Body of pancreas (tissue), 4 donors: ENCODE measurements around the gene UQCRC1. TPM values are rescaled to one million over a fixed set of nuclear protein-coding genes. Genes with fewer than 3 reads are reported as not detected.

ENCODE experiments used
- ATAC-seq: fragments of 150-250 bp; one replicate; pipeline ENCODE4 v1.9.1; 2016
- DNase-seq, 4 donors: peaks; one replicate each; pipeline ENCODE4 v3.0.0-alpha.2; 2019
- H3K27ac ChIP-seq, 4 donors: fragments of 200-600 bp; sonication (generic); 1 replicate in 3 of 4; 2 replicates in 1 of 4; pipeline versions ENCODE4 v1.5.1 to v1.6.1; 2016 to 2019; ENCODE audit warnings: mild to moderate bottlenecking in 1 of 4, mixed read lengths in 1 of 4, moderate library complexity in 1 of 4
- H3K27me3 ChIP-seq, 2 donors: fragments of 200-600 bp; sonication (generic); one replicate each; pipeline ENCODE4 v1.6.0; 2016; ENCODE audit warnings: mild to moderate bottlenecking in 1 of 2
- H3K36me3 ChIP-seq, 2 donors: fragments of 200-600 bp; sonication (generic); replicated peaks in 1 of 2; 2 replicates each; pipeline ENCODE4 v1.5.1; 2016; ENCODE audit warnings: low read depth in 2 of 2; ENCODE audit not compliant: insufficient read depth in 1 of 2
- H3K4me1 ChIP-seq: fragments of 200-600 bp; sonication (generic); one replicate; pipeline ENCODE4 v1.6.0; 2016
- H3K4me3 ChIP-seq, 2 donors: fragments of 200-600 bp; sonication (generic); 1 replicate in 1 of 2; 2 replicates in 1 of 2; pipeline ENCODE4 v1.5.1; 2016 to 2019
- H3K9me3 ChIP-seq, 3 donors: fragments of 200-600 bp; sonication (generic); 1 replicate in 2 of 3; 2 replicates in 1 of 3; pipeline ENCODE4 v1.5.1; 2016
- CTCF ChIP-seq, 7 experiments: fragments of 450-650 bp in 4 of 7; fragments of 200-600 bp in 3 of 7; sonication (generic) in 3 of 7; IDR thresholded peaks; one replicate each; pipeline ENCODE4 v1.5.1; 2016 to 2019; ENCODE audit warnings: antibody characterized with exemption in 7 of 7
- POLR2A ChIP-seq, 3 donors: fragments of 450-650 bp; IDR thresholded peaks; one replicate each; pipeline ENCODE4 v1.6.1; 2016; ENCODE audit warnings: antibody characterized with exemption in 3 of 3, mild to moderate bottlenecking in 2 of 3
- WGBS, 2 donors: methylation state at CpG; one replicate each; pipeline ENCODE4 v1.1.5; 2017; 5-methylcytosine and 5-hydroxymethylcytosine counted together
- intact Hi-C: fragments of 100-400 bp; cut with DNase I; formaldehyde crosslinking; loops from one replicate; pipeline ENCODE4 v1.15.1; 2023
- total RNA-seq, 2 donors: library from RNA; depleted of rRNA; stranded (reverse); fragments of >200 nt; gene quantifications; one replicate each; pipeline ENCODE4 v1.1.0, GENCODE V29; 2016

UQCRC1 gene
- total RNA-seq, 2 donors from 2014 or later = 92.9 to 161 TPM

DNA sequence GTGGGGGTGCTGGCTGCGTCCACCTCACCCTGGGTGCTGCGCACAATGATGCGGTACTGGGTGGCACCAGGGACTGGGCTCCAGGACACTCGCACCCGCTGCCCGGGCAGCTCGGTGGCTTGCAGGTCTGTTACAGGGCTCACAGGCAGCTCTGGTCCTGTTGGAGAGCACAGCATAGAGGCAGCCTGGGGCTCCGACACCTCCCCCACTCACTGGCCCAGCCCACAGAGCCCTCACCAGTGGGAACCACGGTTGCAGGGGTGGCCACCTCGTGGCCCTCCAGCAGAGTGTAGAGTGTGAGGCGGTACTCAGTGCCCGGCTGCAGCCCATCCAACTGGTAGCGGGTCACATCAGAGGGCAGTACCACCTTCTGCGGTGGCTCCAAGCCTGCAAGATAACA is 18.0 kb downstream of the UQCRC1 start:
- Histone ChIP-seq H3K27me3 (no peaks in the 10 kb centered on the region), H3K4me1 (peaks cover 13% of the 10 kb centered on the region), H3K36me3 (no peaks in the 10 kb centered on the region), H3K9me3 (no peaks in the 10 kb centered on the region), H3K4me3 (no peak overlapping the region), H3K27ac (no peak overlapping the region)
- no peak for TF ChIP-seq POLR2A (IDR thresholded peaks at IDR 0.05)
- no peak for TF ChIP-seq CTCF (IDR thresholded peaks at IDR 0.05)
- DNase-seq = no peak
- intact Hi-C loops = no loop called here
- ATAC-seq = no peak
- WGBS, 2 donors = 85 to 93% methylated on average over 3 to 14 of the region's 14 CpGs

GRCh38 chr3:48588230-48588629 is 21.2 kb downstream of the UQCRC1 start:
- intact Hi-C loops = no loop called here
- TF ChIP-seq CTCF (IDR thresholded peaks at IDR 0.05) = no peak
- TF ChIP-seq POLR2A (IDR thresholded peaks at IDR 0.05) = no peak
- no peak overlapping the region for H3K4me3 ChIP-seq
- no peak overlapping the region for H3K27ac ChIP-seq
- 48 to 57% methylated on average over 4 to 15 of the region's 15 CpGs for WGBS, 2 donors
- no peaks in the 10 kb centered on the region for H3K4me1 ChIP-seq
- DNase-seq = no peak
- no peaks in the 10 kb centered on the region for H3K27me3 ChIP-seq
- ATAC-seq = no peak
- no peaks in the 10 kb centered on the region for H3K36me3 ChIP-seq
- no peaks in the 10 kb centered on the region for H3K9me3 ChIP-seq

GRCh38 chr3:48587686-48588085 is 21.8 kb downstream of the UQCRC1 start:
- 60 to 70% methylated on average over 2 to 11 of the region's 11 CpGs for WGBS, 2 donors

DNA sequence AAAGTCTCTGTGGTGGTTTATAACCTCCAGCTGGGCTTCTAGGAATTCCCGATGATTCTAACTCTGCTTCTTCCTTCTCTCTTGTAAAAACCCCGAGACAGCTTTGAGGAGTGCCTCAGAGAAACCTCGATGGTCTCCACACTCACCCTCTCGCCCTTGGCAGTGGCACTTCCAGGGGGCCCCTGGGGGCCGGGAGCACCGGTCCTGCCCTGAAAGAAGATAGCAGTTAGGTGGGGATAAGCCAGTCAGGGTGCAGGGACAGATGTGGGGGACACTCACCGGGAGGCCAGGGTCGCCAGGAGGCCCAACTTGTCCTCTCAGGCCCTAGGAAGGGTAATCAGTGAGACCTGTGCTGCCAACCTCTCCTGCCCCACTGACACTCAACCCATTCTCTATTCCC is 24.0 kb downstream of the UQCRC1 start:
- Histone ChIP-seq H3K9me3 (no peaks in the 10 kb centered on the region), H3K4me1 (no peaks in the 10 kb centered on the region), H3K27ac (no peak overlapping the region), H3K4me3 (no peak overlapping the region), H3K36me3 (no peaks in the 10 kb centered on the region), H3K27me3 (no peaks in the 10 kb centered on the region)
- intact Hi-C loops = no loop called here
- ATAC-seq = no peak
- WGBS, 2 donors = 73 to 85% methylated on average over 5 to 8 of the region's 8 CpGs
- no peak for DNase-seq
- TF ChIP-seq POLR2A (IDR thresholded peaks at IDR 0.05) (no peak), CTCF (IDR thresholded peaks at IDR 0.05) (no peak)

More at GRCh38 chr3:48587686-48588085, 21.8 kb downstream of the UQCRC1 start:
- Histone ChIP-seq H3K9me3 (no peaks in the 10 kb centered on the region), H3K27ac (no peak overlapping the region), H3K4me1 (no peaks in the 10 kb centered on the region), H3K27me3 (no peaks in the 10 kb centered on the region), H3K36me3 (no peaks in the 10 kb centered on the region), H3K4me3 (no peak overlapping the region)
- DNase-seq = no peak
- TF ChIP-seq POLR2A (IDR thresholded peaks at IDR 0.05) (no peak), CTCF (IDR thresholded peaks at IDR 0.05) (no peak)
- ATAC-seq = no peak
- intact Hi-C loops = no loop called here

- no peak for TF ChIP-seq CTCF (IDR thresholded peaks at IDR 0.05)
- no peak for TF ChIP-seq POLR2A (IDR thresholded peaks at IDR 0.05)
- Histone ChIP-seq H3K4me1 (no peaks in the 10 kb centered on the region), H3K27me3 (no peaks in the 10 kb centered on the region), H3K27ac (no peak overlapping the region), H3K9me3 (no peaks in the 10 kb centered on the region), H3K4me3 (no peak overlapping the region), H3K36me3 (no peaks in the 10 kb centered on the region)
- no peak for DNase-seq
- intact Hi-C loops = no loop called here
- WGBS, 2 donors = 82 to 93% methylated on average over 3 to 8 of the region's 9 CpGs
- no peak for ATAC-seq
These were observed 24.6 kb downstream of the UQCRC1 start for GRCh38 chr3:48584836-48585235.
